M059J (cell line): ENCODE results near the gene PLPPR1. TPM values are rescaled to one million over a fixed set of nuclear protein-coding genes. Genes with fewer than 3 reads are reported as not detected.
A peak's percentile ranks its signal among the peaks of the same experiment; 100 is the strongest.
"Not testable (repeated sequence)": the region's sequence is repeated elsewhere in the genome, so short reads cannot be mapped to it uniquely, and the experiment has no call there.

Experiments
- DNase-seq: peaks from one replicate; pipeline ENCODE4 v3.0.0-alpha.2; 2012; ENCODE audit warnings: low read depth
- total RNA-seq: library from RNA; depleted of rRNA; stranded (reverse); fragments of >200 nt; shearing (Covaris generic); gene quantifications from 2 replicates; pipeline ENCODE4 v1.2.3, GENCODE V29; 2014; rRNA removed

PLPPR1 gene
- not detected in 2 replicates for total RNA-seq

DNA sequence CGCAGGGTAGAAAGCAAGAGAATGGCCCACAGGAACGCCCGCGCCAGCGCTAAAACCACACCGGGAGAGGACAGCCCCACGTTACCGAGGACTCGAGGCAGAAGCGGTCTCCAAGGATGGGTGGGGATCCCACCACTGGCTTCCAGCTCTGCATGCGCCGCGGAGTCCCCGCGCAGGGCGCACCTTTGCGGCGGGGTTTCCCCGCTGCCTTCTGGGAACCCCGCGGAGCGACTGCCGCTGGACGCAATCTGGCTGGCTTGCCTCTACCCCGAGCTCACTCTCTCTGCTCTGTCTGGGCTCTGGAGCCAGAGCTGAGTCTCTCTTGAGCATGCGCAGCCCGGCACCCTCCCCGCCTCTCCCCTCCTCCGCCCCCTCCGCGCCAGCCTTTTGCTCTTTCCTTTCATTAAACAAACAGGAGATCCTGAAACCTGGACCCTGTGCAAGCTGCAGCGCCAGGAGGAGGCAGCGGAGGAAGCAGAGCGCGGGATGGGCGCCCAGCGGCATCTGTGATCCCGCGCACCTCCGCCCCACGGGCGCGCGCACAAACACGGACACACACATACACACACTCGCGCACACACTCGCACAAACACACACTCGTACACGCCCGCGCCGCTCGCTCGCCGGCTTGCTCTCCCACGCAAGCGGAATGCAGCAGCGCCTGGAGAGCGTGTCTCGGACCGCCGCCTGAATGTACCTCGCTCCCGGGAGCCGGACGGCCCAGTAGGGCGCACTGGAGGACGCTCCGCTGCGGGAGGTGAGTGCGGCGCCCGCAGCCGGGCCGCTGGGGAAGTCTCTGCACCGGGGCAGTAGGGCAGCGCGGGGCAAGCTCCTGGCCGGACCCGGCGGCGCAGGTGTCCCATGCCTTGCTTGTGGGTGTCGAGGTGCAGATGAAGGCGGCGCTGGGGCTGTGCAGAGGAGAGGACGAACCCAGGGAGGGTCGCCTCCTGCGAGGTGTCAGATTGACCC lies at the start of gene PLPPR1:
TSS of gene PLPPR1 (plus strand) at position 382 of the 969 bp plus-strand sequence.
- peak; percentile 37 for DNase-seq

GRCh38 chr9:100989731-100990130 lies 38.8 kb upstream of the PLPPR1 start:
- no peak for DNase-seq

- DNase-seq = no peak
Observed at GRCh38 chr9:100990605-100991381, 37.7 kb upstream of the PLPPR1 start.

DNA sequence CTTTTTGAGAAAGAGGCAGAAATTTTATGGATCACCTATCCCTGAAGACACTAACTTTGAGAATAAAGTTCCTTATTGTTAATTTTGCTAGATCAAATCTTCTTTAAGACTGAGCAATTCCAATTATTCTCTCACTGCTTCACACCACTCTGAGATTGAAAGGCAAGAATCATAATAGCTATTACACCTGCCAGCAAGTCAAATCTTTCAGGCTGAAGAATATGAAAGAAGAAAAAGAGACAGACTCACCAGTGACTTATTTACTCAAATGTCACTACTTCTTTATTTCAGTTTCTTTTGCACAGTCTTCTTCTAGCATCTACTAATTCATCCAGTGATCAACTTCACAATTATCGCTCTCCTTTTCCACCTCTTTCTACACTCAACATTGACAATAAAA lies 35.9 kb upstream of the PLPPR1 start:
- DNase-seq = no peak

GRCh38 chr9:100999906-101000544 lies 28.5 kb upstream of the PLPPR1 start:
- no peak for DNase-seq

GRCh38 chr9:101005246-101005645 lies 23.3 kb upstream of the PLPPR1 start:
- DNase-seq = no peak

DNA sequence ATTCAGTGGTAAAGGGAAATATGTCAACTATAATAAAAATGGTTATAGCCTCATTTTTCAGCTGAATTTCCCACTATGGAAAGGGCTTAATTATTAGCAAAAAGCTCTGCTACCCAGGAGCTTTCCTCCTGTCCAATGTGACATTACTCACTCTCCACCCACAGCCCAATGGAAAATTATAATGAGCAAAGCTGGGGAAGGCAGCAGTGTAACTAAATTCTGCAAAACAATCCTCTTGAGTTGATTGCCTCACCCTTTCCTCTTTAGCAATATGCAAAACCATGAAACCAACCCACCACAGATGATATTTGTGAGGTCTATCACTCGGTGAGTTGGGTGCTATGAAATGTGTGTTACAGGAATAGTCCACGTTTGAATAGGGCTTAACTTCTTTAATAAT lies 14.0 kb upstream of the PLPPR1 start:
- DNase-seq = no peak

- DNase-seq = no peak
Observed at GRCh38 chr9:101018467-101018866, 10.1 kb upstream of the PLPPR1 start.

- DNase-seq = no peak
Observed at GRCh38 chr9:101022704-101023103, 5.8 kb upstream of the PLPPR1 start.

DNA sequence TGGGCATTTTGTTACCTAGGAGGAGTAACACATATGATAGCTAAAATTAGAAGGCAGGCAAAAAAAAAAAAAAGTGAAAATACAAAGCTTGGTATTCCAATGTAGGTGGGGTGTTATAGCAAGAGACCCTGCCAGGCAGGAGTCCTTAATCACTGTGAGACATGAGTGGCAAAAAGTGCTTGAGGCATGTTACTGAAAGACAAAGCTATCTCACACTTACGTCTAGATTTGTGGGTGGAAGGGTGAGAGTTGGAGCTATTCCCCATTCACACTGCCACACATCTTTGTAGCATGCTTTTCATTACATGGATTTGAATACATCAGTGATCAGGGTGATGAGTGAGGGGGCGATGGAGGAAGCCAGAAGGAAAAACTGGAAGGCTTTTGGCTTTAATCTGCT lies 2.6 kb upstream of the PLPPR1 start:
- no peak for DNase-seq

DNA sequence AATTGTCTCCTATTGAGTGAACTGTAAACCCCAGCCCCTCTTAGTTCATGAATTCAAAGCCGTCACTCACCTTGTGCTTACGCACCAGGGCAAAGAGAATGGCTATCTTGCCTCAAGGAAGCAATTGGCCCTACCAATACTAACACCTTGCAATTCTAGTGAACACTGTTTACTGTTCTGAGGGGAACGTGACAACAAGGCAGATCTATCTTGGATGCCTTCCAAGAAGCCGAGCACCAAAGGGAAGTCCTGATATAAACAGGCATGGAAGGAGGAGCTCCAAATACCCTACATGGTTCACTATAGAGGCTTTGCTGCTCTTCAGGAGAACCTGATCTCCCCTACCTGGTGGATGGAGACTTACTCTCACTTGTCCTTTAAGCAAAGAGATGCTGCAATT lies 1.7 kb upstream of the PLPPR1 start:
- DNase-seq = no peak

DNA sequence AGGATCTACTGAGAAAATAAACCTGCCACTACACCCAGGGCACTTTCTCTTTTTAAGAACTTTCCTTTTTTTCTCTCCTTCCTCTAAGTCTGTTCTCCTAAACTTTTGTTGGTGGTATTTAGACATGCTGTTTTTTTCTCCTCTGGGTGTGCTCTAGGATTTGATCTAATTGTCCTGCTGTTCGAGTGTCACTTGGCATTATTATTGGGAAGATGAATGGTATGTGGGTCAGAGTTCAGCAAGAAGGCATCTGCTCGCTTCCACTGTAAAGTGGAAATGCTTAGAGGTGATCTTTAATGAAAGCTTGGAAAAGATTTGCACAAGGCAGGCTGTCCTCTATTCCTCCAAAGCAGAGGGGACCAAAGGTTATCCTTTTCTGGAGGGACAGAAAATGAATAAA lies 1.3 kb upstream of the PLPPR1 start:
- DNase-seq = no peak

- DNase-seq = no peak
Observed at GRCh38 chr9:101027733-101028345, 688 bp upstream of the PLPPR1 start.

DNA sequence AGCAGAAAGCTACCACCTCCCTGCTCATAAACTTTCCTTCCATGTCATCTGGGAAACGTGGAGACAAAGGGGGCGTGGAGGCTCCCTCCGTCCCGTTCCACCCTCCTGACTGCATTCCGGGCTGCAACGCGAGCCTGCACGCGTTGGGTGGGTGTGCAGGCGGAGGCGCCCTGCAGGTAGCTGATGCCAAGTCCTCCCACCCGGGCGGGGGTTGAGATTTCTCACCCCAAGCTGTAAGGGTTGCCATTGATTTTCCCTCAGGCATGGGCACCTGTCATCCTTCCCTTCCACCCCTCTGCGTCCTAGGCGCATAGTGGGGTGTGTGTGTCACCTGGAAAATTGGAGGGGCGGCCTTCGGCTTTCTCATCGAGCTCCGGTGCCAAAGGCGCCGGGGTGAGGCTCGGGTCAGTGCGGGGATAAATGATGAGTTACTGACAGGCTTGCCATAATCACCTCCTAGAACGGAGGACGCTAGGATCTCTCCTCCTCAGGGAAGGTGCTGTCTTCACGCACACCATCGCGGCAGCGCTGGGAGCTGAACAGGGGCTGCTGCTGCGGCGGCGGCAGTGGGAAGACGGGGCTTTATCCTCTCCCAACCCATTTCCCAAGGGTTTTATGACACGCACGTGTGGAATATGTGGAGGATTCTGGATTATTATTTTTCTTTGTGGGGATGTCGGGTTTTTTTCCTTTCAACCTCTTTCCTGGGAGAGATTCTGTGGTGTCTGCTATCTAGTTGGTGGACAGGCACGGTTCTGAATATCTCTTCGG lies 973 bp downstream of the PLPPR1 start:
- DNase-seq = no peak

- no peak for DNase-seq
Observed at GRCh38 chr9:101030086-101030391, 1.5 kb downstream of the PLPPR1 start.

DNA sequence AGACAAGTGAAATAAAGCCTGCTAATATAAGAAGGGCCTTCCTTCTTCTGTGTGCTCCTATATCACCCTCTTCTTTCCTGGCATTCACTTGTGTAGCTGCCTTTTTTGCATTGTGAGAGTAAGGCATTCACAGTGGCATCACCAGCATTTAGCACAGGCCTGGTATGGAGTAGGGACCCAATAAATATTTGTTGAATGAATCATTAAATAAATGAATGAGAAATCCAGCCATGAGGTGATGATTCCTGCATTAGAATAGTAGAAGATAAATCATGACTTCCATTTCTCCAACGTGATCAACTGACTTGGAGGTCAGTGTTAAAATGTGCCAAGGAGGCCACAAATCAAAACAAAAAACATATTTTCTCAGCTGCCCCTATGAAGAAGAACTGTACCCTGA lies 3.9 kb downstream of the PLPPR1 start:
- DNase-seq = peak; percentile 11

- no peak for DNase-seq
Observed at GRCh38 chr9:101034222-101034621, 5.7 kb downstream of the PLPPR1 start.

GRCh38 chr9:101035098-101035497 lies 6.6 kb downstream of the PLPPR1 start:
- DNase-seq = no peak

GRCh38 chr9:101037430-101037829 lies 8.9 kb downstream of the PLPPR1 start:
- no peak for DNase-seq

DNA sequence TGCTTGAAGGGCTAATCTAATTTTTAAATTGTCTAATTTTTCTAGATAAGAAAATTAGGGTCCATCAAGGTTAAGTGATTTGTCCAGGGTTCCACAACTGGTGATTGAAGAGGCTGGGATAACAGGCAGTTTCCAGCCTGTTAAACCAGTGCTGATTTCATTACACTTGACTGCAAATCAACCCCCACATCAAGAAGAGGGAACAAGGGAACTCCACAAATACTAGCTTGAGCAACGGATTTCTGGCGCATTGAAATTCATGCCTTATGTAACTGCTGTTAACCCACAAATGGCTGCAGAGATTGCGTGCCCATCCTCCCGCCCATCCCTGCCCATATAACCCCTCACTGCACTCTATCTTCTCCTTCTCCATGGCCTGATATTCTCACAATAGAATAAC lies 10.0 kb downstream of the PLPPR1 start:
- no peak for DNase-seq

GRCh38 chr9:101039581-101039980 lies 11.1 kb downstream of the PLPPR1 start:
- not testable (repeated sequence) for DNase-seq
